DMS153 treated with DMSO at 0.1 percent for 48 hours (cell line): Measurements from ENCODE around the gene UBE3B.

ENCODE experiments used
- DNase-seq: peaks from one replicate; lab custom pipeline; 2025; ENCODE audit not compliant: unreplicated experiment; lab: John Stamatoyannopoulos, UW

Gene UBE3B

GRCh38 chr12:109449845-109450532 is 27.4 kb upstream of the UBE3B start:
- DNase-seq: no peak

GRCh38 chr12:109450980-109451379 is 26.5 kb upstream of the UBE3B start:
- no peak for DNase-seq

GRCh38 chr12:109451400-109451799 is 26.0 kb upstream of the UBE3B start:
- no peak for DNase-seq

- no peak for DNase-seq
These were observed 24.9 kb upstream of the UBE3B start for GRCh38 chr12:109452489-109452888.

- DNase-seq: no peak
These were observed 21.7 kb upstream of the UBE3B start for GRCh38 chr12:109455706-109456105.

- DNase-seq: no peak
These were observed 19.3 kb upstream of the UBE3B start for GRCh38 chr12:109458086-109458485.

GRCh38 chr12:109458771-109459208 is 18.6 kb upstream of the UBE3B start:
- no peak for DNase-seq

- no peak for DNase-seq
These were observed 18.2 kb upstream of the UBE3B start for GRCh38 chr12:109459247-109459646.

GRCh38 chr12:109460538-109460937 is 16.9 kb upstream of the UBE3B start:
- no peak for DNase-seq

- no peak for DNase-seq
These were observed 16.2 kb upstream of the UBE3B start for GRCh38 chr12:109461049-109461845.

GRCh38 chr12:109461846-109462756 is 15.3 kb upstream of the UBE3B start:
- DNase-seq: no peak

- no peak for DNase-seq
These were observed 14.4 kb upstream of the UBE3B start for GRCh38 chr12:109462868-109463692.

GRCh38 chr12:109463756-109464155 is 13.7 kb upstream of the UBE3B start:
- no peak for DNase-seq

- DNase-seq: no peak
These were observed 12.6 kb upstream of the UBE3B start for GRCh38 chr12:109464642-109465351.

- DNase-seq: no peak
These were observed 11.1 kb upstream of the UBE3B start for GRCh38 chr12:109466305-109466704.

- no peak for DNase-seq
These were observed 10.6 kb upstream of the UBE3B start for GRCh38 chr12:109466821-109467220.

- no peak for DNase-seq
These were observed 9.3 kb upstream of the UBE3B start for GRCh38 chr12:109467978-109468676.

GRCh38 chr12:109469517-109469916 is 7.9 kb upstream of the UBE3B start:
- no peak for DNase-seq

GRCh38 chr12:109473006-109473405 is 4.4 kb upstream of the UBE3B start:
- no peak for DNase-seq
